ENCODE results near the gene CLIP4. TPM values are rescaled to one million over a fixed set of nuclear protein-coding genes. Genes with fewer than 3 reads are reported as not detected.

The CLIP4 gene
- total RNA-seq, 1 experiment from 2014 or later = 78.5 TPM

GRCh38 chr2:29124504-29124903 lies 9.3 kb downstream of the CLIP4 start:
- DNase-seq (ENCODE audit: extremely low read depth, low read depth) = no peak

- DNase-seq (ENCODE audit: extremely low read depth, low read depth) = peak; percentile 43
Measured at GRCh38 chr2:29129586-29130281, 14.5 kb downstream of the CLIP4 start.

GRCh38 chr2:29130295-29130694 lies 15.1 kb downstream of the CLIP4 start:
- peak; percentile 90 for DNase-seq (ENCODE audit: extremely low read depth, low read depth)

GRCh38 chr2:29134933-29135332 lies 19.7 kb downstream of the CLIP4 start:
- no peak for DNase-seq (ENCODE audit: extremely low read depth, low read depth)

- DNase-seq (ENCODE audit: extremely low read depth, low read depth) = no peak
Measured at GRCh38 chr2:29139152-29139551, 23.9 kb downstream of the CLIP4 start.

- DNase-seq (ENCODE audit: extremely low read depth, low read depth) = no peak
Measured at GRCh38 chr2:29139731-29140130, 24.5 kb downstream of the CLIP4 start.

GRCh38 chr2:29143657-29144056 lies 28.4 kb downstream of the CLIP4 start:
- DNase-seq (ENCODE audit: extremely low read depth, low read depth) = no peak

GRCh38 chr2:29146197-29146596 lies 31.0 kb downstream of the CLIP4 start:
- no peak for DNase-seq (ENCODE audit: extremely low read depth, low read depth)

- DNase-seq (ENCODE audit: extremely low read depth, low read depth) = no peak
Measured at GRCh38 chr2:29147963-29148362, 32.7 kb downstream of the CLIP4 start.

GRCh38 chr2:29154610-29155009 lies 39.4 kb downstream of the CLIP4 start:
- DNase-seq (ENCODE audit: extremely low read depth, low read depth) = no peak

- DNase-seq (ENCODE audit: extremely low read depth, low read depth) = no peak
Measured at GRCh38 chr2:29155578-29155977, 40.4 kb downstream of the CLIP4 start.

- DNase-seq (ENCODE audit: extremely low read depth, low read depth) = no peak
Measured at GRCh38 chr2:29157131-29157530, 41.9 kb downstream of the CLIP4 start.

GRCh38 chr2:29159125-29159524 lies 43.9 kb downstream of the CLIP4 start:
- no peak for DNase-seq (ENCODE audit: extremely low read depth, low read depth)

GRCh38 chr2:29160184-29160583 lies 45.0 kb downstream of the CLIP4 start:
- no peak for DNase-seq (ENCODE audit: extremely low read depth, low read depth)

- no peak for DNase-seq (ENCODE audit: extremely low read depth, low read depth)
Measured at GRCh38 chr2:29162204-29162928, 47.2 kb downstream of the CLIP4 start.

- no peak for DNase-seq (ENCODE audit: extremely low read depth, low read depth)
Measured at GRCh38 chr2:29164091-29164846, 49.1 kb downstream of the CLIP4 start.

GRCh38 chr2:29165362-29166241 lies 50.4 kb downstream of the CLIP4 start:
- DNase-seq (ENCODE audit: extremely low read depth, low read depth) = peak; percentile 11

GRCh38 chr2:29166242-29167039 lies 51.2 kb downstream of the CLIP4 start:
- DNase-seq (ENCODE audit: extremely low read depth, low read depth) = no peak

- no peak for DNase-seq (ENCODE audit: extremely low read depth, low read depth)
Measured at GRCh38 chr2:29174937-29175336, 59.7 kb downstream of the CLIP4 start.

- DNase-seq (ENCODE audit: extremely low read depth, low read depth) = no peak
Measured at GRCh38 chr2:29175338-29175737, 60.1 kb downstream of the CLIP4 start.
